ENCODE results near the gene DKKL1.

The DKKL1 gene

GRCh38 chr19:49359851-49360820 lies 3.5 kb upstream of the DKKL1 start:
- TF ChIP-seq, protein P1, sequence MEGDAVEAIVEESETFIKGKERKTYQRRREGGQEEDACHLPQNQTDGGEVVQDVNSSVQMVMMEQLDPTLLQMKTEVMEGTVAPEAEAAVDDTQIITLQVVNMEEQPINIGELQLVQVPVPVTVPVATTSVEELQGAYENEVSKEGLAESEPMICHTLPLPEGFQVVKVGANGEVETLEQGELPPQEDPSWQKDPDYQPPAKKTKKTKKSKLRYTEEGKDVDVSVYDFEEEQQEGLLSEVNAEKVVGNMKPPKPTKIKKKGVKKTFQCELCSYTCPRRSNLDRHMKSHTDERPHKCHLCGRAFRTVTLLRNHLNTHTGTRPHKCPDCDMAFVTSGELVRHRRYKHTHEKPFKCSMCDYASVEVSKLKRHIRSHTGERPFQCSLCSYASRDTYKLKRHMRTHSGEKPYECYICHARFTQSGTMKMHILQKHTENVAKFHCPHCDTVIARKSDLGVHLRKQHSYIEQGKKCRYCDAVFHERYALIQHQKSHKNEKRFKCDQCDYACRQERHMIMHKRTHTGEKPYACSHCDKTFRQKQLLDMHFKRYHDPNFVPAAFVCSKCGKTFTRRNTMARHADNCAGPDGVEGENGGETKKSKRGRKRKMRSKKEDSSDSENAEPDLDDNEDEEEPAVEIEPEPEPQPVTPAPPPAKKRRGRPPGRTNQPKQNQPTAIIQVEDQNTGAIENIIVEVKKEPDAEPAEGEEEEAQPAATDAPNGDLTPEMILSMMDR (IDR thresholded peaks at IDR 0.05; ENCODE audit: low read depth, low read length) = no peak
- no peak for DNase-seq (ENCODE audit: extremely low read depth, low read depth)

DNA sequence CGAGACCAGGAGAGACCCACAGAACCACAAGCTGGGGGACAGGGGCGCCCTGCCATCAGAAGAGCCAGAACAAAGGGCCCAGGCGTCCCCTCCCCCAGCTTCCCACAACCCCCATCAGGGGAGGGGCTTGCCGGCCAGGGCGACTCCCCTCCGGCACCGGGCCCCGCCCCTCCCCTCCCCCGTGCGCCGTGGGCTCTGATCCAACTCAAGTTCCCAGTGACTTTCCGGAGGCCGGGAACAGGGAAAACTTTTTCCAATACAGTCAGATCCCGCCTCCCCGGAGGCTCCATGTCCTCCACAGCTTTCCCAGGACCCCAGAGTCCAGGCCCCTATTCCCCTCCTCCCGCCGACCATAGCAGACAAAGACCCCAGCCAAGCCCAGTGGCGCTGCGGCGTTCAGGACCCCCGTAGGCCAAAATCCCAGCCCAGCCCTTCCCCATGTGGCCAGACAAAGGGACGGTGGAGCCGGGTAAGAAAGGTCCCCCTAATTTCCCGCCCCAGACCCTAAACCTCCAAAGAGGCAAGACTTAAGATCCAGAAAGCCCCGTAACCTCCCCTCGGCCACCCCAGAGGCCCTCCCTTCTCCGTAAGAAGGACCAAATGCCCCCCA lies 2.1 kb upstream of the DKKL1 start:
- TF ChIP-seq, protein P1 (IDR thresholded peaks at IDR 0.05; ENCODE audit: low read depth, low read length) = no peak
- DNase-seq (ENCODE audit: extremely low read depth, low read depth) = peak; percentile 70

DNA sequence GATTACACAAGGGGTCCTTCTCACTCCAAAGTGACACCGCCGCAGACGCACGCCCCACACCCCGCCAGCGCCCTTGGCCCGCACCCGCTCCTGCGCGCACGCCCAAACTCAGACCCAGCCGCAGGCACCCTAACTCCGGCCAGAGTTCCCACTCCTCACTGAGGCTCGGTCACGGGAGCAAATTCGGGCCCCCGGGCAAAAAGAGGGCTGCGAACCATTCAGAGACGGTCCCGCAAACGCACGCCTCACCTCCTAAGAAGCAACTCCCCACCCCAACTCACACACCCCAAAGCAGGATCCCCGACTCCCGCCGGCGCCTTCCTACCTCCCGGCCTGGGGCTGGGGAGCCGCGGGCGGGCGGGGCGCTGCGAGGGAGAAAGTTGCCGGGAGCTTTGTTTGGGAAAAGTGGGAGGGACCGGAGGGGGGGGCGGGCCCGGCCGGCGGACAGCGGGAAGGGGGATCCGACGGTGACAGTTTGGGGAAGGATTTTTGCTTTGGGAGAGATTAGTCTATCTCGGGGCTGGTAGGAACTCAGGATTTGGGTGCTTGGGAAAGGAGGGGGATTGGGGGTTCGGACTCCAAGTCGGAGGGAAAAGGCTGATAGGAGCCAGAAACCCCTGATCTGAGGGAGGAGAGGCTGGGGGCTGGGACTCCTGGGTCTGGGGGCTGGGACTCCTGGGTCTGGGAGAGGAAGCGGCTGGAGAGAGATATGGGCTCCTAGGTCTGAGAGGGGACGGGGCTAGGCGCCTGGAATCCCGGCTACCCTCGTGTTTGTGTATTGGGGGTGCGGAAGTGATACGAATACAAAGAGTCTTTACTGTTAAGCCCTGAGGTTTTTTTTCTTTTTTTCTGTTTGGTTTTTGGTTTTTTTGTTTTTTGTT lies 1.4 kb upstream of the DKKL1 start, which contains the start of gene TEAD2:
Gene TEAD2, minus strand, starts transcription at position 369 of the 881 bp plus-strand sequence. CDS start 2,341 bp downstream, outside the sequence.
- TF ChIP-seq, protein P1 (IDR thresholded peaks at IDR 0.05; ENCODE audit: low read depth, low read length) = no peak
- DNase-seq (ENCODE audit: extremely low read depth, low read depth) = no peak

- TF ChIP-seq, protein P1 (IDR thresholded peaks at IDR 0.05; ENCODE audit: low read depth, low read length) = no peak
- DNase-seq (ENCODE audit: extremely low read depth, low read depth) = no peak
Measured at GRCh38 chr19:49362929-49363267, 779 bp upstream of the DKKL1 start.

- DNase-seq (ENCODE audit: extremely low read depth, low read depth) = no peak
- TF ChIP-seq, protein P1 (IDR thresholded peaks at IDR 0.05; ENCODE audit: low read depth, low read length) = no peak
Measured at GRCh38 chr19:49364083-49364737, 533 bp downstream of the DKKL1 start.

GRCh38 chr19:49366110-49366509 lies 2.4 kb downstream of the DKKL1 start:
- no peak for DNase-seq (ENCODE audit: extremely low read depth, low read depth)
- TF ChIP-seq, protein P1 (IDR thresholded peaks at IDR 0.05; ENCODE audit: low read depth, low read length) = no peak

All from AG09319 (cell line).